Measurements from ENCODE around the gene IFIT1B.
"Not testable (repeated sequence)": the region's sequence is repeated elsewhere in the genome, so short reads cannot be mapped to it uniquely, and the experiment has no call there.

The IFIT1B gene

GRCh38 chr10:89377705-89378637, at the start of gene IFIT1B:
IFIT1B (plus strand) TSS chr10:89378056; CDS start chr10:89378136, 80 bp downstream.
- DNase-seq (ENCODE audit: low read depth in 2 of 2) = no peak

- DNase-seq (ENCODE audit: low read depth in 2 of 2) = no peak
Observed at GRCh38 chr10:89329151-89329550, 48.7 kb upstream of the IFIT1B start.

- not testable (repeated sequence) for DNase-seq (ENCODE audit: low read depth in 2 of 2)
Observed at GRCh38 chr10:89330014-89330413, 47.8 kb upstream of the IFIT1B start.

- no peak for DNase-seq (ENCODE audit: low read depth in 2 of 2)
Observed at GRCh38 chr10:89330537-89331212, 47.2 kb upstream of the IFIT1B start.

GRCh38 chr10:89331487-89332122, 46.3 kb upstream of the IFIT1B start:
- DNase-seq (ENCODE audit: low read depth in 2 of 2) = not testable (repeated sequence)

GRCh38 chr10:89332123-89332633, 45.7 kb upstream of the IFIT1B start:
- DNase-seq (ENCODE audit: low read depth in 2 of 2) = no peak

- no peak for DNase-seq (ENCODE audit: low read depth in 2 of 2)
Observed at GRCh38 chr10:89335226-89335625, 42.6 kb upstream of the IFIT1B start.

GRCh38 chr10:89336241-89336640, 41.6 kb upstream of the IFIT1B start:
- no peak for DNase-seq (ENCODE audit: low read depth in 2 of 2)

GRCh38 chr10:89337484-89337883, 40.4 kb upstream of the IFIT1B start:
- DNase-seq (ENCODE audit: low read depth in 2 of 2) = no peak

GRCh38 chr10:89338713-89339112, 39.1 kb upstream of the IFIT1B start:
- no peak for DNase-seq (ENCODE audit: low read depth in 2 of 2)

- DNase-seq (ENCODE audit: low read depth in 2 of 2) = no peak
Observed at GRCh38 chr10:89339875-89340274, 38.0 kb upstream of the IFIT1B start.

GRCh38 chr10:89341649-89342048, 36.2 kb upstream of the IFIT1B start:
- no peak for DNase-seq (ENCODE audit: low read depth in 2 of 2)

- no peak for DNase-seq (ENCODE audit: low read depth in 2 of 2)
Observed at GRCh38 chr10:89342206-89342958, 35.5 kb upstream of the IFIT1B start.

- no peak for DNase-seq (ENCODE audit: low read depth in 2 of 2)
Observed at GRCh38 chr10:89343089-89343767, 34.6 kb upstream of the IFIT1B start.

GRCh38 chr10:89344156-89344555, 33.7 kb upstream of the IFIT1B start:
- no peak for DNase-seq (ENCODE audit: low read depth in 2 of 2)

- DNase-seq (ENCODE audit: low read depth in 2 of 2) = no peak
Observed at GRCh38 chr10:89345367-89346000, 32.4 kb upstream of the IFIT1B start.

- DNase-seq (ENCODE audit: low read depth in 2 of 2) = no peak
Observed at GRCh38 chr10:89346405-89347254, 31.2 kb upstream of the IFIT1B start.

- no peak for DNase-seq (ENCODE audit: low read depth in 2 of 2)
Observed at GRCh38 chr10:89347701-89348457, 30.0 kb upstream of the IFIT1B start.

GRCh38 chr10:89348481-89348880, 29.4 kb upstream of the IFIT1B start:
- no peak for DNase-seq (ENCODE audit: low read depth in 2 of 2)
